ENCODE measurements around the gene ZSWIM6. TPM values are rescaled to one million over a fixed set of nuclear protein-coding genes. Genes with fewer than 3 reads are reported as not detected.

Gene ZSWIM6
- total RNA-seq, 1 experiment from 2014 or later: 12.9 TPM

- TF ChIP-seq EZH2 (IDR thresholded peaks at IDR 0.05; ENCODE audit: low read depth) (no peak), CTCF (conservative IDR thresholded peaks at IDR 0.05) (no peak)
- intact Hi-C loops (cut with micrococcal nuclease; ENCODE audit: unreplicated experiment): no loop called here
- Histone ChIP-seq H3K4me2 (no peak overlapping the region), H3K27me3 (ENCODE audit: insufficient read depth, low read depth) (no peaks in the 10 kb centered on the region), H3K79me2 (ENCODE audit: low read depth) (no peaks in the 10 kb centered on the region), H3K4me1 (replicated peaks; ENCODE audit: insufficient read depth) (no peaks in the 10 kb centered on the region), H3K27ac (no peak overlapping the region), H2AFZ (no peak overlapping the region), H3K36me3 (ENCODE audit: low read depth) (0 out of 2 replicates have a peak, but pooled peaks cover 6% of the 10 kb centered on the region), H4K20me1 (ENCODE audit: insufficient read depth) (no peaks in the 10 kb centered on the region), H3K9me2 (ENCODE audit: insufficient read depth) (no peaks in the 10 kb centered on the region; the same call in 1 of the 2 replicates), H3K9me3 (ENCODE audit: insufficient read depth, low read depth) (no peaks in the 10 kb centered on the region), H3K4me3 (no peak overlapping the region), H3F3A (ENCODE audit: insufficient read depth, low read depth) (no peaks in the 10 kb centered on the region)
- POLR2A ChIA-PET (ENCODE audit: unreplicated experiment): no interaction called here
- BruUV-seq (replicated peaks): no TSS peak
- no peak for DNase-seq
- CTCF ChIA-PET: no interaction called here
Observed at GRCh38 chr5:61532983-61533382, 200.9 kb downstream of the ZSWIM6 start.

- peaks cover 16% of the 10 kb centered on the region for H3K36me3 ChIP-seq (ENCODE audit: low read depth)
- no peak overlapping the region for H3K4me3 ChIP-seq
- TF ChIP-seq EZH2 (IDR thresholded peaks at IDR 0.05; ENCODE audit: low read depth) (no peak), CTCF (conservative IDR thresholded peaks at IDR 0.05) (no peak)
- no peaks in the 10 kb centered on the region for H3K79me2 ChIP-seq (ENCODE audit: low read depth)
- BruUV-seq (replicated peaks): no TSS peak
- ChIA-PET POLR2A (ENCODE audit: unreplicated experiment) (no interaction called here), CTCF (no interaction called here)
- H3K4me2 ChIP-seq: no peak overlapping the region
- intact Hi-C loops (cut with micrococcal nuclease; ENCODE audit: unreplicated experiment): loop anchor here (5.0 kb wide), 1 partner anchor 127 kb away; no protein-coding TSS in a partner anchor
- H3K9me3 ChIP-seq (ENCODE audit: insufficient read depth, low read depth): no peaks in the 10 kb centered on the region
- no peaks in the 10 kb centered on the region; the same call in 1 of the 2 replicates for H3K9me2 ChIP-seq (ENCODE audit: insufficient read depth)
- H3K4me1 ChIP-seq (replicated peaks; ENCODE audit: insufficient read depth): peaks cover 9% of the 10 kb centered on the region
- H3F3A ChIP-seq (ENCODE audit: insufficient read depth, low read depth): no peaks in the 10 kb centered on the region
- no peaks in the 10 kb centered on the region for H3K27me3 ChIP-seq (ENCODE audit: insufficient read depth, low read depth)
- H4K20me1 ChIP-seq (ENCODE audit: insufficient read depth): no peaks in the 10 kb centered on the region
- H2AFZ ChIP-seq: no peak overlapping the region
- no peak overlapping the region for H3K27ac ChIP-seq
- no peak for DNase-seq
Observed at GRCh38 chr5:61534481-61535267, 202.6 kb downstream of the ZSWIM6 start.

GRCh38 chr5:61535828-61536227 is 203.8 kb downstream of the ZSWIM6 start:
- Histone ChIP-seq H3K9me3 (ENCODE audit: insufficient read depth, low read depth) (no peaks in the 10 kb centered on the region), H3K4me2 (no peak overlapping the region), H3K4me1 (replicated peaks; ENCODE audit: insufficient read depth) (peaks cover 9% of the 10 kb centered on the region), H2AFZ (no peak overlapping the region), H3F3A (ENCODE audit: insufficient read depth, low read depth) (no peaks in the 10 kb centered on the region), H4K20me1 (ENCODE audit: insufficient read depth) (no peaks in the 10 kb centered on the region), H3K27me3 (ENCODE audit: insufficient read depth, low read depth) (no peaks in the 10 kb centered on the region), H3K9me2 (ENCODE audit: insufficient read depth) (no peaks in the 10 kb centered on the region; the same call in 1 of the 2 replicates), H3K4me3 (no peak overlapping the region), H3K79me2 (ENCODE audit: low read depth) (no peaks in the 10 kb centered on the region), H3K27ac (no peak overlapping the region), H3K36me3 (ENCODE audit: low read depth) (peaks cover 16% of the 10 kb centered on the region)
- intact Hi-C loops (cut with micrococcal nuclease; ENCODE audit: unreplicated experiment): loop anchor here (5.0 kb wide), 1 partner anchor 129 kb away; no protein-coding TSS in a partner anchor
- no peak for DNase-seq
- BruUV-seq (replicated peaks): no TSS peak
- ChIA-PET POLR2A (ENCODE audit: unreplicated experiment) (no interaction called here), CTCF (no interaction called here)
- TF ChIP-seq EZH2 (IDR thresholded peaks at IDR 0.05; ENCODE audit: low read depth) (no peak), CTCF (conservative IDR thresholded peaks at IDR 0.05) (no peak)
